Hepatocyte (in vitro differentiated cells): Measurements from ENCODE around the gene MASP2.

Experiments
- EZH2 ChIP-seq: fragments of 200-600 bp; sonication (generic); IDR thresholded peaks from 2 replicates; pipeline ENCODE4 v1.6.1; 2016; ENCODE audit warnings: antibody characterized with exemption, mild to moderate bottlenecking, borderline replicate concordance
- TF ChIP-seq, protein P1 (sequence below): fragments of 200-600 bp; sonication (generic); IDR thresholded peaks from 2 replicates; pipeline ENCODE4 v1.5.1; 2016; ENCODE audit warnings: antibody characterized with exemption, mild to moderate bottlenecking; ENCODE audit not compliant: poor library complexity

DNA sequence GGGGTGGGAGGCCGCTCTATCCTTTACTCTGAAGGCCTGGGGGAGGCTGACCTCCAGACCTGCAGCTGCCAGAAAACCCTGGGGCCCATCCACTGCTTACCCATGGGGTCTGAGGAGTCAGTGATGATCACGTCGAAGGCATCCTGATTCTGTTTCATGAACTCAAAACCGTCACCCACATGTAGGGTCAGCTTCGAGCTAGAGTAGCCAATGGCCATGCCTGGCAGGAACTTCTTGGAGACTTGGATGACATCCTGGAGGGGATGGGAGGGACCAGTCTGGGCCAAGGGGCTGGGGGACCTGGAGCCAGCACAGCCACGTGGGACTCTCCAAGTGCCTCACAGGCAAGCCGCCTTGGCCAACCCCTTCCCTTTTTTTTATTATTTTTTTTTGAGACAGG, 9.5 kb upstream of the MASP2 start:
- TF ChIP-seq, protein P1, sequence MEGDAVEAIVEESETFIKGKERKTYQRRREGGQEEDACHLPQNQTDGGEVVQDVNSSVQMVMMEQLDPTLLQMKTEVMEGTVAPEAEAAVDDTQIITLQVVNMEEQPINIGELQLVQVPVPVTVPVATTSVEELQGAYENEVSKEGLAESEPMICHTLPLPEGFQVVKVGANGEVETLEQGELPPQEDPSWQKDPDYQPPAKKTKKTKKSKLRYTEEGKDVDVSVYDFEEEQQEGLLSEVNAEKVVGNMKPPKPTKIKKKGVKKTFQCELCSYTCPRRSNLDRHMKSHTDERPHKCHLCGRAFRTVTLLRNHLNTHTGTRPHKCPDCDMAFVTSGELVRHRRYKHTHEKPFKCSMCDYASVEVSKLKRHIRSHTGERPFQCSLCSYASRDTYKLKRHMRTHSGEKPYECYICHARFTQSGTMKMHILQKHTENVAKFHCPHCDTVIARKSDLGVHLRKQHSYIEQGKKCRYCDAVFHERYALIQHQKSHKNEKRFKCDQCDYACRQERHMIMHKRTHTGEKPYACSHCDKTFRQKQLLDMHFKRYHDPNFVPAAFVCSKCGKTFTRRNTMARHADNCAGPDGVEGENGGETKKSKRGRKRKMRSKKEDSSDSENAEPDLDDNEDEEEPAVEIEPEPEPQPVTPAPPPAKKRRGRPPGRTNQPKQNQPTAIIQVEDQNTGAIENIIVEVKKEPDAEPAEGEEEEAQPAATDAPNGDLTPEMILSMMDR = no peak
- TF ChIP-seq EZH2 = no peak
